HEK293 (cell line): ENCODE results near the gene HINT1.
"Not testable (repeated sequence)": the region's sequence is repeated elsewhere in the genome, so short reads cannot be mapped to it uniquely, and the experiment has no call there.

Experiments
- GFI1B ChIP-seq: fragments of 450-650 bp; formaldehyde crosslinking; IDR thresholded peaks from 2 replicates; pipeline ENCODE4 v1.5.1; 2016; ENCODE audit warnings: missing biosample characterization, missing genetic modification characterization
- HOXC10 ChIP-seq: sonication (generic); formaldehyde crosslinking; IDR thresholded peaks from 2 replicates; pipeline ENCODE4 v1.8.1; 2023; ENCODE audit warnings: mild to moderate bottlenecking, missing genetic modification reagents
- RBAK ChIP-seq: fragments of 450-650 bp; formaldehyde crosslinking; IDR thresholded peaks from 2 replicates; pipeline ENCODE4 v1.5.1; 2016; ENCODE audit warnings: missing biosample characterization, missing genetic modification characterization
- TCF7L2 ChIP-seq: IDR thresholded peaks from 2 replicates; pipeline ENCODE4 v1.6.1; 2011; ENCODE audit warnings: low read depth, mild to moderate bottlenecking, inconsistent platforms, low read length, moderate library complexity, borderline replicate concordance
- ZNF2 ChIP-seq: fragments of 450-650 bp; formaldehyde crosslinking; IDR thresholded peaks from 2 replicates; pipeline ENCODE4 v1.5.1; 2016; ENCODE audit warnings: missing biosample characterization, missing genetic modification characterization
- ZNF600 ChIP-seq: fragments of 450-650 bp; formaldehyde crosslinking; IDR thresholded peaks from 2 replicates; pipeline ENCODE4 v1.5.1; 2016; ENCODE audit warnings: missing biosample characterization, missing genetic modification characterization
- ZNF658 ChIP-seq: fragments of 450-650 bp; formaldehyde crosslinking; IDR thresholded peaks from 2 replicates; pipeline ENCODE4; 2016; ENCODE audit warnings: missing biosample characterization, missing genetic modification characterization
- TF ChIP-seq, protein P1 (sequence below): fragments of 450-650 bp; formaldehyde crosslinking; IDR thresholded peaks from 2 replicates; pipeline ENCODE4 v1.5.1; 2016; ENCODE audit warnings: missing biosample characterization, missing genetic modification characterization
- TF ChIP-seq, protein P2 (sequence below): fragments of 450-650 bp; formaldehyde crosslinking; IDR thresholded peaks from 2 replicates; pipeline ENCODE4 v1.5.1; 2016; ENCODE audit warnings: missing biosample characterization, missing genetic modification characterization
- TF ChIP-seq, protein P3 (sequence below): IDR thresholded peaks from 2 replicates; pipeline ENCODE4 v1.6.1; 2011; ENCODE audit warnings: mild to moderate bottlenecking, low read depth, low read length, borderline replicate concordance

DNA sequence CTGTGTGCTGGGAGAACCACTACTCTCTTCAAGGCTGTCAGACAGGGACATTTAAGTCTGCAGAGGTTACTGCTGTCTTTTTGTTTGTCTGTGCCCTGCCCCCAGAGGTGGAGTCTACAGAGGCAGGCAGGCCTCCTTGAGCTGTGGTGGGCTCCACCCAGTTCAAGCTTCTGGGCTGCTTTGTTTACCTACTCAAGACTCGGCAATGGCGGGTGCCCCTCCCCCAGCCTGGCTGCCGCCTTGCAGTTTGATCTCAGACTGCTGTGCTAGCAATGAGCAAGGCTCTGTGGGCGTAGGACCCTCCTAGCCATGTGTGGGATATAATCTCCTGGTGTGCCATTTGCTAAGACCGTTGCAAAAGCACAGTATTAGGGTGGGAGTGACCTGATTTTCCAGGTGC is 26.6 kb downstream of the HINT1 start:
- TF ChIP-seq, protein P1, sequence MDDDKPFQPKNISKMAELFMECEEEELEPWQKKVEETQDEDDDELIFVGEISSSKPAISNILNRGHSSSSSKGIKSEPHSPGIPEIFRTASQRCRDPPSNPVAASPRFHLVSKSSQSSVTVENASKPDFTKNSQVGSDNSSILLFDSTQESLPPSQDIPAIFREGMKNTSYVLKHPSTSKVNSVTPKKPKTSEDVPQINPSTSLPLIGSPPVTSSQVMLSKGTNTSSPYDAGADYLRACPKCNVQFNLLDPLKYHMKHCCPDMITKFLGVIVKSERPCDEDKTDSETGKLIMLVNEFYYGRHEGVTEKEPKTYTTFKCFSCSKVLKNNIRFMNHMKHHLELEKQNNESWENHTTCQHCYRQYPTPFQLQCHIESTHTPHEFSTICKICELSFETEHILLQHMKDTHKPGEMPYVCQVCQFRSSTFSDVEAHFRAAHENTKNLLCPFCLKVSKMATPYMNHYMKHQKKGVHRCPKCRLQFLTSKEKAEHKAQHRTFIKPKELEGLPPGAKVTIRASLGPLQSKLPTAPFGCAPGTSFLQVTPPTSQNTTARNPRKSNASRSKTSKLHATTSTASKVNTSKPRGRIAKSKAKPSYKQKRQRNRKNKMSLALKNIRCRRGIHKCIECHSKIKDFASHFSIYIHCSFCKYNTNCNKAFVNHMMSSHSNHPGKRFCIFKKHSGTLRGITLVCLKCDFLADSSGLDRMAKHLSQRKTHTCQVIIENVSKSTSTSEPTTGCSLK (tag by site-specific recombination): not testable (repeated sequence)
- TF ChIP-seq ZNF2; HOXC10 (CRISPR knock-in tag); RBAK (tag by site-specific recombination); ZNF658 (tag by site-specific recombination); GFI1B (tag by site-specific recombination); TCF7L2; ZNF600 (tag by site-specific recombination): not testable (repeated sequence)
- TF ChIP-seq, protein P2, sequence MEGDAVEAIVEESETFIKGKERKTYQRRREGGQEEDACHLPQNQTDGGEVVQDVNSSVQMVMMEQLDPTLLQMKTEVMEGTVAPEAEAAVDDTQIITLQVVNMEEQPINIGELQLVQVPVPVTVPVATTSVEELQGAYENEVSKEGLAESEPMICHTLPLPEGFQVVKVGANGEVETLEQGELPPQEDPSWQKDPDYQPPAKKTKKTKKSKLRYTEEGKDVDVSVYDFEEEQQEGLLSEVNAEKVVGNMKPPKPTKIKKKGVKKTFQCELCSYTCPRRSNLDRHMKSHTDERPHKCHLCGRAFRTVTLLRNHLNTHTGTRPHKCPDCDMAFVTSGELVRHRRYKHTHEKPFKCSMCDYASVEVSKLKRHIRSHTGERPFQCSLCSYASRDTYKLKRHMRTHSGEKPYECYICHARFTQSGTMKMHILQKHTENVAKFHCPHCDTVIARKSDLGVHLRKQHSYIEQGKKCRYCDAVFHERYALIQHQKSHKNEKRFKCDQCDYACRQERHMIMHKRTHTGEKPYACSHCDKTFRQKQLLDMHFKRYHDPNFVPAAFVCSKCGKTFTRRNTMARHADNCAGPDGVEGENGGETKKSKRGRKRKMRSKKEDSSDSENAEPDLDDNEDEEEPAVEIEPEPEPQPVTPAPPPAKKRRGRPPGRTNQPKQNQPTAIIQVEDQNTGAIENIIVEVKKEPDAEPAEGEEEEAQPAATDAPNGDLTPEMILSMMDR (tag by site-specific recombination): not testable (repeated sequence)
- TF ChIP-seq, protein P3, sequence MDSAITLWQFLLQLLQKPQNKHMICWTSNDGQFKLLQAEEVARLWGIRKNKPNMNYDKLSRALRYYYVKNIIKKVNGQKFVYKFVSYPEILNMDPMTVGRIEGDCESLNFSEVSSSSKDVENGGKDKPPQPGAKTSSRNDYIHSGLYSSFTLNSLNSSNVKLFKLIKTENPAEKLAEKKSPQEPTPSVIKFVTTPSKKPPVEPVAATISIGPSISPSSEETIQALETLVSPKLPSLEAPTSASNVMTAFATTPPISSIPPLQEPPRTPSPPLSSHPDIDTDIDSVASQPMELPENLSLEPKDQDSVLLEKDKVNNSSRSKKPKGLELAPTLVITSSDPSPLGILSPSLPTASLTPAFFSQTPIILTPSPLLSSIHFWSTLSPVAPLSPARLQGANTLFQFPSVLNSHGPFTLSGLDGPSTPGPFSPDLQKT: not testable (repeated sequence)
